IMR-90 (cell line): ENCODE data around the gene MYBPH.

Experiments
- CEBPB ChIP-seq: IDR thresholded peaks from 2 replicates; pipeline ENCODE4 v1.6.1; 2012; ENCODE audit warnings: low read depth, low read length, improper control_type of control experiment
- CHD1 ChIP-seq: IDR thresholded peaks from 2 replicates; pipeline ENCODE4 v1.6.1; 2012; ENCODE audit warnings: low read depth, low read length, improper control_type of control experiment
- CTCF ChIP-seq: conservative IDR thresholded peaks from 2 replicates; pipeline ENCODE4 v1.5.1; 2012; ENCODE audit warnings: mild to moderate bottlenecking, low read depth, low read length, improper control_type of control experiment
- ELK1 ChIP-seq: fragments of 150-350 bp; IDR thresholded peaks from 2 replicates; pipeline ENCODE4 v1.6.1; 2016; ENCODE audit warnings: low read depth, mild to moderate bottlenecking, low read length, moderate library complexity, borderline replicate concordance
- FOS ChIP-seq: fragments of 150-350 bp; IDR thresholded peaks from 2 replicates; pipeline ENCODE4 v1.6.1; 2016; ENCODE audit warnings: low read depth, low read length
- MAFK ChIP-seq: IDR thresholded peaks from 2 replicates; pipeline ENCODE4 v1.6.1; 2012; ENCODE audit warnings: low read depth, low read length, improper control_type of control experiment
- MAZ ChIP-seq: IDR thresholded peaks from 2 replicates; pipeline ENCODE4 v1.6.1; 2012; ENCODE audit warnings: low read depth, mild to moderate bottlenecking, low read length, improper control_type of control experiment, moderate library complexity, borderline replicate concordance
- MXI1 ChIP-seq: IDR thresholded peaks from 2 replicates; pipeline ENCODE4 v1.6.1; 2012; ENCODE audit warnings: low read depth, mild to moderate bottlenecking, low read length, moderate library complexity, borderline replicate concordance
- POLR2A ChIP-seq: IDR thresholded peaks from 2 replicates; pipeline ENCODE4 v1.6.1; 2012; ENCODE audit warnings: mild to moderate bottlenecking, low read depth, low read length
- RAD21 ChIP-seq: IDR thresholded peaks from 2 replicates; pipeline ENCODE4 v1.6.1; 2012; ENCODE audit warnings: low read length, improper control_type of control experiment
- RCOR1 ChIP-seq: IDR thresholded peaks from 2 replicates; pipeline ENCODE4 v1.6.1; 2012; ENCODE audit warnings: mild to moderate bottlenecking, low read length, improper control_type of control experiment; ENCODE audit not compliant: insufficient replicate concordance
- RFX5 ChIP-seq: IDR thresholded peaks from 2 replicates; pipeline ENCODE4 v1.8.0; 2012; ENCODE audit warnings: low read depth, mild to moderate bottlenecking, low read length, moderate library complexity
- SMC3 ChIP-seq: fragments of 150-350 bp; IDR thresholded peaks from 2 replicates; pipeline ENCODE4 v1.6.1; 2016; ENCODE audit warnings: low read depth, mild to moderate bottlenecking, antibody characterized with exemption, low read length, moderate library complexity
- USF2 ChIP-seq: fragments of 150-350 bp; IDR thresholded peaks from 2 replicates; pipeline ENCODE4 v1.6.1; 2017; ENCODE audit warnings: mild to moderate bottlenecking, antibody characterized with exemption, low read length, low read depth

- no peak for TF ChIP-seq CEBPB
- no peak for TF ChIP-seq CTCF
- TF ChIP-seq RFX5, result no peak
- TF ChIP-seq POLR2A, result no peak
- no peak for TF ChIP-seq MXI1
- no peak for TF ChIP-seq FOS
- TF ChIP-seq MAFK, result no peak
- TF ChIP-seq USF2, result no peak
- TF ChIP-seq ELK1, result no peak
- TF ChIP-seq RAD21, result no peak
- TF ChIP-seq SMC3, result no peak
- no peak for TF ChIP-seq RCOR1
- TF ChIP-seq CHD1, result no peak
- TF ChIP-seq MAZ, result no peak
Measured at GRCh38 chr1:203200916-203201315, 25.3 kb upstream of the MYBPH start.
